Glomerular visceral epithelial cell (primary cell): ENCODE results near the gene COPZ1.

Experiments used
- DNase-seq: peaks from one replicate; pipeline ENCODE4 v3.0.0-alpha.2; 2016; ENCODE audit errors: extremely low spot score

COPZ1 gene

DNA sequence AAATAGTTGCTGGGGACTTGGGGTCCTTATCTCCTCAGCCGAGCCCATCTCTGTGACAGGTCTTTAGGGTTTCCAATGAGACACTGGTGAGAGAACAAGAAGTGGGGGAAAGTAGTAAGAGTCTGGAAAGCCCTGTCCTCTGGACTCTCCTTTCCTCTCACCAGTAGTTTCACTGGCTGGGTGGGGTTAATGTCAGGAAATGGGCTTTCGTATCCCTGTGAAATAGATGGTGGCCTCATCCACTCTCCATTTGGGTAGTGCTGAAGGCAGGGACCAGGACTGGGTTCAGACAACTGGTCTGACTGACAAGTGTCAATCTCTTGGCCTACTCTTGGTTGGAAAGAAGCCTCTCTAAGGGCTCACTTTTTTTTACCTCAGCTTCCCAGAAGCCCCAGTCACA, 52.1 kb downstream of the COPZ1 start:
- no peak for DNase-seq

DNA sequence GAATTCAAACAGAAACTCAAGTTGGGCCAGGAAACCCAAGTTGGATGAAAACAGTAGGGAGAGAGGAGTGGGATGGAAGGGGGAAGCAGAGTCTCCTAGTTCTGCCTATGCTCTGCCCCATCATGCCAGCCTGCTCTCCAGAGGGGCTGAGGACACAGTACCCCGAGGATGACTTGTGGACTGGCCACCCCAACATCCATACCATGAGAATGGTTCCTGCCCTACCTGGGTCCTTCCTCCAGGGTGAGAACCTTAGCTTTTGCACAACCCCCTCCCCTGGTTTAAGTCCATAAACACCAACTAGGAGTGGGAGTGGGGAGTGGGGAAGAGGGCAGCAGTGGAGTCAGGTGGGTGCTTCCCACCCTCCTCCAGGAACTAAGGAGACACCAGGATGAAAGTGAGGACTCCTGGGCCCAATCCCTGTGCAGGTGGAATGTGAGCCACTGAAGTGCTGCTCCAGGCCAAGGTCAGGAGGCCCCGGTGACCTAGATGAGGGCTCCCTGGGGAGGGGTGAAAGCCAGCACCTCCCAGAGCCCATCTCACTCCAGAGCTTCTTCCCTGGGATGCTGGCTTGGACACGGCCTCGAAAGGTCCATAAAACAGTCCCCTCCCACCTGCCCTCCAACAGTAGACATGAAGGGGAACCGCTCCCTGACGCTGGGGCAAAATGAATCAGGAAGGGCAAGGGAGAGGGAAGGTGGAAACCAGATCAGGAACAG, 53.0 kb downstream of the COPZ1 start:
- DNase-seq: no peak

DNA sequence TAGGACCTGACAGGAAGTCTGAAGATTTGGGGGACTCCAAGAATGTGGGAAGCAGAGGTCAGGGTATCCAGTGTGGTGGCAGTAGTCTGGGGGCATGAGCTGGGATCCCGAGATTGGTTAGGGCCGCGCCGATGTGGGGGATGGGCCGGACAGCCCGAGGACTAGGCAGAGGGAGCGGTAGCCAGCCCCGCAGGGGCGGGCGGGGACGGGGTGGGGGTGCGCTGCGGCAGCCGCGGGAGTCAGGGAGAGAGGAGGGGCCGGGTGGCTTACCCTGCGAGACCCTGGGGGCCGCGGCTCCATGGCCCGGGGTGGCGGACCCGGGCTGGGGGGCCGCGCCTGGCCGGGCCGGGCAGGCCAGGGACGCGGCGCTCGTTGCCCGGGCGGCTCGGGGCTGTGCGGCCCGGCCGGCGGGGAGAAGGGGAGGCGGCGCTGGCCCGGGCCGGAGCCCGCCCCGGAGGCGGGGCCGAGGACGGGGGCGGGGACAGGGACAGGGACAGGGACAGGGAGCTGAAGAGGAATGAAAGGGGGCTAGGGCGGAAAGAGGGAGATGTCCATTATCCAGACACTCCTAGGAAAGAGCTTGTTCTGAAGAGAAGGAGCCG, 54.0 kb downstream of the COPZ1 start:
- DNase-seq: peak; percentile 60

DNA sequence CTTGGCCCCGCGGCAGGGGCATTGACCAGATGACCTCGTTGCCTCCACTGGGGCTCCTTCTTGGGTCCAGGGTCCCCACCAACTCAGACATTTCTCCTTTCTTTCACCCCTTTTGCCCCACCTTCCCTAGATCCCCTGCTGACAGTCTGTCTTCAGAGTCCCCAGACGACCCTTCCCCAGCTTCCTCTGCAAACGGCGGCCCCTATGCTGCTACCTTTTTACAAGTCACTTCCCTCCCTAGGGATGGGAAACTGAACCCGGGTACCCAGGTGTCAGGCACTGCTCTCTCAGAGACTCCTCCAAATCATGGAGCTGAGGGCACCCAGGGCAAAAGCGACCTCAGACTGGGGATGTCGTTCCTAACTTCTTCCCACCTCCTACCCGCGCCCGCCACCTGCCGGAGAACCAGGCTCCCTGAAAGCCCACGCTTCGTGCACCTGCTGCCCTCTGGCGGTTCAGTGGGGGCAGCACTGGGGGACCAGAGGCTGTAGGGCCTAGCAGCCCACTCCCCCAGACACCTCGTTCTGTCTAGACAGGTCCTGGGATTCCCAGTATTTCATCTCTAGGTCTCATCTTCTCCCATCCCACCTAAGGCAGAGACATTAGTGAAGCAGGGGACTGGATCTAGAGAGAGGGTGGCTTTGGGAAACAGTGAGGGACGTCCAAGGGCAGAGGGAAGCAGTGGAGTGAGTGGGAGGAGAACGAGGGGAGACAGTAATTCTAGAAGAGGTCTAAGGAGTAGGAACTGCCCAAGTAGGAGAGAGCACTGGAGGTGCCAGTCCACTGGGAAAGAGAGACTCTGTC, 54.7 kb downstream of the COPZ1 start:
- DNase-seq: peak; percentile 86

DNA sequence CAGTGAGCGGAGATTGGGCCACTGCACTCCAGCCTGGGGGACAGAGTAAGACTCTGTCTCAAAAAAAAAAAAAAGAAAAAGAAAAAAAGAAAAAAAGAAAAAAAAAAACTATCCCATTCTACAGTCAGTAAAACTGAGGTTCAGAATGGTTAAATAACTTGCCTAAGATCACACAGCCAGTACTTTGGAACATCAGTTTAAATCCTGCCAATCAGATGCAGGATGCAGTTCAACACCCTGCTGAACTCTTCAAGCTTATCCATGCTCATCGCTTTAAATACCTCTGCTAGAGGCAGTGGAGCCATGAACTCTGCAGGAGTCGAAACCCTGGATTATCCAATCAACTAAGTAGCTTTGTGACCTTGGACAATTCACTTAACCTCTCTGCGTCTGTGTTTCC, 56.2 kb downstream of the COPZ1 start:
- no peak for DNase-seq

DNA sequence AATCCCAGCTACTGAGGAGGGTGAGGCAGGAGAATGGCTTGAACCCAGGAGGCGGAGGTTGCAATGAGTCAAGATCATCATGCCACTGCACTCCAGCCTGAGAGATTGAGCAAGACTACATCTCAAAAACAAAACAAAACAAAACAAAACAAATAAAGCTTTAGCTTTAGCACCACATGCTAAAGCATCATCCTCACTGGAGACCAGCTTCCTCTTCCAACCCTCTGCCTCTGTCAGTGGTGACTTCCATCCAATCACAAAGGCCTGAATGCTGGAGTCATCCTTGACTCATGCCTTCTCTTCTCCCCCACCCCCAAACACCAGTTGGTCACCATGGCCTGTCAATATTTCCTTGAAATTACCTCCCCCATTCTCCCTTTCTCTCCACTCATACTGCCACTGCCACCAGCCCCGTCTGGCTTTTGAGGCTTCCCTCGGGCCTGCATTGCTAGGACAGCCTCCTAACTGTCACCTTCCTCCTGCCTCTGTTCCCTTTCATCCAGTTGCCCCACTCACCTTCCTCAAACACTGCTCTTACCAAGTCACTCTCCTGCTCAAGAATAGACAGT, 58.2 kb downstream of the COPZ1 start:
- DNase-seq: peak; percentile 30

DNA sequence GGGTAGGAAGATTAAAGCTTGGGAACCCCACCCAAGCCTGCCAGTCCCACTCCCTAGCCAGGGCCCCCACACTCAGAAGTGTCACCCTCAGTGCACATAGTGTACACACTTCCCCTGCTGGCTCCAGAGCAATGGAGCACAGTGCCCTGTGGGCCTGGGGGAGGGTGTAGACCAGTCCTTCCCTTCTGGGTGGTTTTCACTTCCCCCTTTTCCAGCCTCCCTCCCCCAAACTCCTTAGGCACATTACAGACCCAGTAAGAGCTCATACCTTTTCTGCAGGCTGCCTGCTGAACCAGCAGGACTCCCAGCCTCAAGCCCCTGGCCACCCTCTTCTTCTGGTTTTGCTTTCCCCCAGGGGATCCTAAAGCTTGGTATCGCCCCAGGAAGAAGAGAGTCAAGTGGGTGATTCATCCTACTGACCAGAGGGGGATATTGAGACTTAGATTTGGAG, 59.7 kb downstream of the COPZ1 start, which contains the start of gene ZNF385A:
Gene ZNF385A, minus strand, starts transcription at position 143 of the 451 bp plus-strand sequence. CDS start 219 bp downstream, outside the sequence.
- DNase-seq: no peak

DNA sequence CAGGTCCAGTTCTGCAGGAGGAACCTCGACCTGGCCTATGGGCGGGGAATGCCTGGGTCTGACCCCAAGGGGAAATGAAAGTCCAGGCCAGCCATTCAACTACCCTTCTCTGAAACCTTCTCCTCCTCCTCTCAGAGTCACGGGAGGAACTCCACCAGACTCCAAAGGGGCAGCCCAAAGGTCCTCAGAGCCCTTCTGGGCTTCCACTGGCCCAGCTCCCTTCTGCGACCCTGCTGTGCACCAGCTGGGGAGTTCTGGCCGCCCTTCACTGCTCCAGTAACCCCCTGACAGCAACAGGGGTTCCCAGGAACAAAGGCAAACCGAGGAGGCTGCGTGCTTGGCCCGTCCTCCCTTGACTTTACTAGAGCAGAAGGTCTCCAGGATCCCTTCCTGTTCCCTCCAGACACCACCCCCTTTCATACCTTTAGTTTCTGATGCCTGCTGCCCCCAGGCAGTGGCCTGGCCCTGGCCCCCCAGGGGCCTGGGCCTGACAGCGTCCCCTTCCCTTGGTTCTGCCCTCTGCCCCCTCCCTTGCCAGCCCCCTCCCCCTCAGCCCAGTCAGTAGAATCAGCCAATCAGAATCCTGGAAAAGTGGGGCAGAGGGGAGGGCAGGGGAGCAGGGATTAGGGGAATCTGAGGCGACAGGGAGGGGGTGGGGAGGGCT, 60.5 kb downstream of the COPZ1 start:
- no peak for DNase-seq

DNA sequence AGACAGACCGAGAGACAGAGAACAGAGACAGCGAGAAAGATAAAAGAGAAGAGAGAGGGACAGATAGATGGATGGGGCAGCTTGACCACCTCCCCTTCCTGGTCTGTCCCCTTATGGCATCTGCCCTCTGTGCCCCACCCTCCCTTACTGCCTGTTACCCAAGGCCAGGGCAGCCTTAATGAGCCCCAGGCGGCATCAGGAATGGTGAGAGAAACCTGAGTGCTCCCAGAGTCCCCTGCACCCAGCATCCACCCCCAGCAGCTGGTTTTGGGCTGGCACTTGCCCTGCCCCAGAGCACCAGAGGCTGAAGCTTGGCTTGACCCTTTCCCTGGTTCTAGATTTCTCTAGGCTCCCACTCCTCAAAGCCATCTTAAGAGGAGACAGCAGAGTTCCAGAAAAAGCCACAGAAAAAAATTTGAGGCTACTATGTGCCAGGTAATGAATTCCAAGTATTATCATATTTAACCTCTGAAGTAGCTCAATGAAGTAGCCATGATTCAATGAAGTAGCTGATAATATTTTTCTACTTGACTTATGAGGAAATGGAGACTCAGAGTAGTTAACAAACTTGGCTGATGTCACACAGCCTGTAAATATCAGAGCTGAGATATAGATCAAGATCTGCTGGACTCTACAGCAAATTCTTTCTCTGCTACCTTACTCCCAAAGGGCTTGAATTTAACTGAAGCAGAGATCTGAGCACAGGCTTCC, 61.6 kb downstream of the COPZ1 start:
- no peak for DNase-seq

DNA sequence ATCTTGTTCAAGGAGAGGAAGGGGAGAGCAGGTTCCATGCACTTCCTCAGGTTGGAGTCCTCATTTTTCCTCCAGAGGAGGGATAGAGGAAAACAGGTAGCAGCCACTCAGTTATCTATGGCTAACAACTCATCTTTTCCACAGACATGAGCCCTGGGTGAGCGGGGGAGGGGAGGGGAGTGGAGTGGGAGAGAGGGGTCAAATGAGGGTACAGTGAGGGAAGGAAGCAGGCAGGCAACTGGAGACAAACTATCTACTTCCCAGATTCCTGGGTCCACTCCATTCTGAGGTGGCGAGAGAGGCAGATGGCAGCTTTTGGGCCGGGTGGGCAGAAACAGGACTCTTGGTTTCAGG, 62.2 kb downstream of the COPZ1 start:
- no peak for DNase-seq

DNA sequence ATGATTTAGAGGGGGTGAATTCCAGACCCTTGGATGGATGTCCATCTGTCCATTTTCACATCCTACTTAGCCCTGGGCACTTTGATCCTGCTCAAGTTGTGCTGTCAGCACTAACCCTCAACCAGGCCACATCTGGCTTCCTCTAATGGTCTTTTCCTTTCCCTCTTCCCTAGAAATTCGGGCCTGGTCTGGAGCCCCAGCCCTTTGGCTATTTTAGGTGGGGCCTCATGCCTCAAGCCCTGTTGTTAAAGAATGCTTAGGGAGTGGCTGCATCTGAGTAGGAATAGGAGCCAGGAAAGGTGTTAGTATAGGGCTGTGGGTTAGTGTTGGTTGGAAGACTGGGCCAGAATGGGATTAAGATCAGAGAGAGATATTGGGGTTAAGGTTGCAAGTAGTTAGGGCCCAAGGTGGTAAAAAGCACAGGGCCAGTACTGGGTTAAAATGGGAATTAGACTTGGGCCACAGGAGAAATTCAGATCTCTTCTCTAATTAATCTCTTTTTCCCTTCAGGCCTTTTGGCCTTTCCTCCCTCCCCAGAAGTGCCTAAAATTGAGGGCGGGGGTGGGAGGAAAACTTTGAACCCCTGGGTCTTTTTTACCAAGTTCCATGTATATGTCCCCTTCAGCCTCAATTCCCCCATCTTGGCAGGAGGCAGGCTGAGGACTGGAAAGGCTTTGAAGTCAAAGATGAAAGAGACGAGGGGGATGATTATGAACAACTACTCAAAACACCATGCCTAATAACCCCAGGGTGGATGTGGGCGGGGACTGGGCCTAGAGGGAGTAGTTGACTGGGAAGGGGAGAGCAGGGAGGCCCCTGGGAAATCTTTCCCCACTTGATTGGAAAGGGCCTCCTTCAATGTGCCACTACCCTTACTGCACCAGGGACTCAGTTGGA, 63.6 kb downstream of the COPZ1 start:
- no peak for DNase-seq

DNA sequence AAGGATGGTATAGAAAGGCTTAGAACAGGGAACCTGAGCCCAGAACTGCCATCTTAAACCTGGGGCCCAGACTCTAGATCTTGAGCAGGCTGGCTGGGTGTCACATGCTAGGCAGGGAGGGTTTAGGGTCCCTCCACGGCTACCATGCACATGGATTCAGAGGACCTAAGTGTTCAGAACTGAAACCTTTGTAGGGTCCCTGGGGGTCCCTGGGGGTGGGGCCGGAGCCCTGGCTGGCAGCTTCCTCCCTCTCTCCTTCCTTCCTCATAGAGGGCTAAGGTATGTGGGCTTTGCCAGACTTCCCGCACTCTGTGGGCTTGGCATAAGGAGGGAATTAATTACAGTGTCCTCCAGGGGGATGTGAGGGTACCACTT, 64.2 kb downstream of the COPZ1 start:
- DNase-seq: no peak

DNA sequence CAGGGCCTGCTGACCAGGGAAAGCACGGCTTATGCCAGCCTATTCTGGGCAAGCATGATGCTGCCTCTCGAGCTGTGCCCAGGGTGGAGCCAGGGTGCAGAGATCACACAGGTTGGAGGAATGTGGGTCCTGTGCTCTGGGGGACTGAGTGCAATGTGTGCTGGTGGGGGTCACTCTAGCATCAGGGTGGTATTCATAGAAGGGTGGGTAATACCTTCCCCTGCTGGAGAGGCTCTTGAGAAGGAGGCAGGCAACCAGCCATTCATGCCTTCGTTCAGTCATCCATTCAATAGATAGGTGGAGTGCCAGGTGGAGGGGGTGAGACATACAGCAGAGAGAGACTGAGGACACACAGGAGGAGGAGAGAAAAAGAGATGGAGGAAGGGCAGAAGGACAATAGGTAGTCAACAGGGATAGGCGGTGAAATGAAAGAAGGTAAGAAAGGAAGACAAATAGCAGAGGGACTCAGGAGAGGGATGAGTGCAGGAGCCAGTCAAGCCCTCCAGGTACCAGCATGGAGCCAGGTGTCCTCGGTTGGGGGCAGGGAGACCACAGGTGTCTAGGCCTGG, 64.8 kb downstream of the COPZ1 start:
- no peak for DNase-seq

DNA sequence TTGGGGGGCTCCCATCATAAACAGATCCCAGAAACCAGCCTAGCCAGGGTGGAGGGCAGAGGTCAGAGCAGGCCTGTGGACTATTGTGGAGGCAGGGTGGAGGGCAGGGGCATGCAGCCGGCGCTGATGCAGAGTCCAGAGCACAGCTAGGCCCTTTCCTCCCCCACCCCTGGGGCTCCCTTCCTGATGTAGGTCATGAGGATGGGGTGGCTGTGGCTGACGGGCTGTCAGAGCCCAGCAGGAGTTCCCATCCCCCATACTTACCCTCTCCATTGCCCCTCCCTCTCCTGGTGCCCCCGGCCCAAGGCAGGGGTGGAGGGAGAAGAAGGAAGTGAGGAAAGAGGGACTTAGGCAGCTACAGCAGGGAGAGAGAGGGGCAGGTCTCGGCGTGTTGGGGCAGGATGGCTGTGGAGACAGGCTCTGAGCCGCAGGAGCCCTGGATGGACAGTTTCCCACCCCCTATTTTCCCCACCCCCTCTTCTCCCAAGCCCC, 65.3 kb downstream of the COPZ1 start:
- DNase-seq: no peak

DNA sequence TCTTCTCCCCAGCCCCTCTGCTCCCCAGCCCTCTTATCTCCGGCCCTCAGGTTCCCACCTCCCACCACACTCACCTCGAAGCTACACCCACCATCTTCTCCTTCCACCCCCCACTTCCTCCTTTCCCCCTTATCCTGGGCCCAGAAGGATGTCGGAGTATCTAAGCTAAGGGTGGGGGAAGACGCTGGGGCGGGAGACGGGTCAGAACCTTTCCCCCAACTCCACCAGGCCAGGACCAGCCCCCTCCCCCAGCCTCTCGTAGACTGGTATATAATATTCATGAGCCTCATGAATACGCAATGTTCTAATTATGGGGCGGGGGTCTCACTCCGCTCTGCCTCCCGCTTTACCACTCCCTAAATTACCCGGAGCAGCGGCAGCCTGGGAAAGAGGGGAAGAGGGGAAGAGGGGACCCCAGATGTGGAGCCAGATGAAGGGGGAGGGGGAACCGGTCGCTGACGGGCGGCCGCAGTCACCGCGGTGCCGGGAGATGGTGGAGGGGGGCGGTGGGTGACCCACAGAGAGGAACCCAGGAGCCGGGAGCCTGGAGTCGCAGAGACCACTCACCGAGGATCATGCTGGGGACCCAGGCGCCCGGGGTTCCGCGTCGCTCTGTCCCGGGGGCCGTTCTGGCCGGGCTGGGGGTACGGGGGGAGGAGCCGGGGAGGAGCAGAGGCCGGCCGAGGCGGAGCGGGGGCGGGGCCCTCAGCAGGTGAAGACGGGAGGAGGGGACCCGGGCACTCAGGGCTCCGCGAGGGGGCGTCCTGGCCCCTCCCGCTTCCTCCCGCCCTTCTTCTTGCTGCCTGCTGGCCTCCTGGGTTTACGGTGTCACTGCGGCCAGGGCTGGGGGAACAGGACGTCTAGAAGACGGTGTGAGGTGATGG, 66.0 kb downstream of the COPZ1 start:
- DNase-seq: no peak

DNA sequence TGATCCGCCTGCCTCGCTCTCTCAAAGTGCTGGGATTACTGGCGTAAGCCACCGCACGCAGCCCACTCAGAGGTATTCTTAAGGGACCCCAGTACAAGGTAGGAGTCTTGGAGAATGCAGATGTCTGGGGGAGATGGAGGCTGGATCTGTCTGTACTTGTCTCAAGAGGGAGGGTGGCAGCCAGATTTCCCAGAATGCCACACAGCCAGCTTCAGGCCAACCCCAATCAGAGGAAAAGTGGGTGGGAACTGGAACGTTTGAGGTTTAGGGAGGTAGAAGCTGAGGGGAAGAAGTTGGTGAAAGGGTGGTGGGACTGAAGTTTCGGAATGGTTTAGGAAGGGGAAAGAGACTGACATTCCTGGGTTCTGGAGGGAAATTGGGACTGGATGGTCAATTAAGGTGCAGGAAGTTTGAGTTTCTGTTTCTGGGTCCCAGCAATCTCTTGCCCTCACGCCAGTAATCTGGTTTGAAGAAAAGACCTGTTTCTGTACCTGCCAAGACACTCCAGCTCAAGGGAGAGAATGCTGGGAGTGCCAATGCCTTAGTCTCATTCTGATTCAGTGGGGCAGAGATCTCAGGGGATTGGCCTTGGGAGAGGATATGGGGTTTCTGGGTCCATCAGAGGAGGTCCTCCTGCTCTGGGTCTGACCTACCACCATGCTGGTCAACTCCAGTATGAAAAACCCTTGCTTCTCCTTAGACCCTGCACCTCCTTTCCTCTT, 67.7 kb downstream of the COPZ1 start:
- no peak for DNase-seq

DNA sequence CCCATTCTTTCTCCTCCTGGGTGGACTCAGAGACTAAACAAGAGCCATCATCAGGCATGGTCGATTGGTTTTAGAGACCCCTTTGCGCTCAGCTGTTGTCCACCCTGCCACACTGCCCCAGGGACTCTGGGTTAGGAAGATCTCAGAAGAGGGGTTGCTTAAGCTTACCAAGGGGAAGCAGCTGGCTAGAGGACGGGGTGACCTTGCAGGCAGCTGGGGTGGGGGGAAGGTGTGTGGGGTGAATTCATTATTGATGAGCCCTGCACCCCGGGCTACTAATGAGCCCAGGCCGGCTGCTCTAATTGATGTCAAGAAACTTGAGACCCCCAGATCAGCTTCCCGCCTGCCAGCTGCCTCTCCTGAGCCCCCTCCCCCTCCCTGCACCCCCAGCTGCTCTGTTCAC, 68.3 kb downstream of the COPZ1 start:
- DNase-seq: no peak

DNA sequence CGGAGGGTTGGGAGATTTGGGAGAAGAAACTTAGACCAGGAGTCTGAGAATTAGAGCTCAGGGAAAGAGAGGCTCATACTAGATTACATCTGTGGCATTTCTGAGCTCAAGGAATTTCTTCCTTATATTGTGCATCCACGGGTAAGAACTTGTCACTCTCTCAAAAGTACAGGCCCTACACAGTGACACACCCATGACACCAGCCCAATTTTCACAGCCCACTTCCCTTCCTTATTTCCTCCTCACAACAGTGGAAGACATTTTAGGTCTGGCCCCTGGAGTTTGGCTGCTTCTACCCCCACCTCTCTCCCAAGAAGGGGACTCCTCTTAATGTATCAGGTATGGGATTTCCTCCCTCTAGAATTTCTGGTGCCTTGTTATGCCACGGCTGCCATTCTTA, 68.8 kb downstream of the COPZ1 start:
- DNase-seq: no peak
